OCI-LY3 (cell line): ENCODE results near the gene KRT38.
"Not testable (repeated sequence)": the region's sequence is repeated elsewhere in the genome, so short reads cannot be mapped to it uniquely, and the experiment has no call there.

ENCODE experiments used
- H2AFZ ChIP-seq: fragments of 200-600, 300-600 bp; shearing (Covaris generic); 2 replicates; pipeline ENCODE4 v1.6.0; 2014; ENCODE audit warnings: antibody characterized with exemption, low read depth, low read length
- H3K27ac ChIP-seq: fragments of 200-600, 300-600 bp; sonication (generic); 2 replicates; pipeline ENCODE4 v1.5.1; 2014; ENCODE audit warnings: mild to moderate bottlenecking, low read length, moderate library complexity, mixed read lengths
- H3K27me3 ChIP-seq: fragments of 200-600, 300-600 bp; sonication (generic); 2 replicates; pipeline ENCODE4 v1.6.1; 2014; ENCODE audit warnings: low read depth, low read length, mixed read lengths
- H3K36me3 ChIP-seq: fragments of 200-600, 300-600 bp; sonication (generic); replicated peaks from 2 replicates; pipeline ENCODE3; 2014; ENCODE audit warnings: low read depth, low read length, mixed read lengths
- H3K4me1 ChIP-seq: fragments of 300-600, 200-600 bp; sonication (generic); 2 replicates; pipeline ENCODE4 v1.6.1; 2014; ENCODE audit warnings: low read length, mixed read lengths
- H3K4me2 ChIP-seq: fragments of 200-600, 300-600 bp; sonication (generic); 2 replicates; pipeline ENCODE4 v1.6.1; 2014; ENCODE audit warnings: low read length, mixed read lengths
- H3K4me3 ChIP-seq: fragments of 300-600, 200-600 bp; sonication (generic); 2 replicates; pipeline ENCODE4 v1.5.1; 2014; ENCODE audit warnings: antibody characterized with exemption, mild to moderate bottlenecking, low read length, moderate library complexity
- H3K79me2 ChIP-seq: fragments of 300-600, 200-600 bp; shearing (Covaris generic); 2 replicates; pipeline ENCODE4 v1.6.1; 2014; ENCODE audit warnings: mild to moderate bottlenecking, low read length, mixed read lengths
- H3K9ac ChIP-seq: fragments of 300-600, 200-600 bp; shearing (Covaris generic); 2 replicates; pipeline ENCODE4 v1.6.0; 2014; ENCODE audit warnings: mild to moderate bottlenecking, low read length, moderate library complexity
- H3K9me3 ChIP-seq: fragments of 200-600, 300-600 bp; shearing (Covaris generic); 2 replicates; pipeline ENCODE4 v1.6.1; 2014; ENCODE audit warnings: low read length, mixed read lengths; ENCODE audit not compliant: insufficient read depth
- H4K20me1 ChIP-seq: fragments of 200-600, 300-600 bp; sonication (generic); 2 replicates; pipeline ENCODE4 v1.6.1; 2016; ENCODE audit warnings: low read length, mixed read lengths; ENCODE audit not compliant: insufficient read depth
- EZH2phosphoT487 ChIP-seq: fragments of 200-600 bp; shearing (Covaris generic); IDR thresholded peaks from 2 replicates; pipeline ENCODE4 v1.6.1; 2018; ENCODE audit warnings: antibody characterized with exemption, mixed run types, low read depth
- TF ChIP-seq, protein P1 (sequence below): fragments of 200-600, 300-600 bp; sonication (generic); IDR thresholded peaks from 2 replicates; pipeline ENCODE4 v1.5.1; 2014; ENCODE audit warnings: antibody characterized with exemption, low read length, low read depth

The KRT38 gene

DNA sequence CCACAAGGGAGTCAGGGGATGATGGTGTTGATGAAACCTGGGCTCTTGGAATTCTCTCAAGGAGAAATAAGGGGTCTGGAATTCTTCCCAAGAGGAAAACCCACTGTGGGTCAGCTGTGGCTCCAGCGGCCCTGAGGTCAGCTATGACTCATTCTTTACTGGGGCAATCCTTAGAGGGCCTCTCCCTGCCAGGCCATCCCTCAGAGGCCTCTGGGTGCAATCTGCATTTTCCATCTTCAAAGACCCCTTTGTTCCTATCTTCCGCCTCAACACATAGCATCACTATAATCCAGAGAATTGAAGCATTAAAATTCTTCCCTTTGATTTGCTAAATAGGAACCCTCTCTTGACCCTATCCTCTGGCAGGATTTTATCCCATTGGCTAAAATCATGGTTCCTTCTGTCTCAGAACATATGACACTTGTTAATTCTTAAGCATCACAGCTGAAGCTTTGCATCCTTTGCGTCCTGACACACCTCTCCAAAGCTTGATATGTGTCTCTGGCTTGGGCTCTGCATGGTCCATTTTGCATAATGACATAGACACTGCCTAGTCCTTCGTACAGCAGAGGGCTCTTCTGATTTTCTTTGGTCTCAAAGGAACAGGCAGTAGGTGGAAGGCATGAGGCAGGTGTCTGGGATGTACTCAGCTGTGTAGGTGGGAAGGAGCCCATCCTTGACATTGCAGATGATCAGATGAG, 12.0 kb downstream of the KRT38 start:
- H3K9ac ChIP-seq: no peak overlapping the region
- no peaks in the 10 kb centered on the region for H3K4me1 ChIP-seq
- no peaks in the 10 kb centered on the region for H3K9me3 ChIP-seq
- no peaks in the 10 kb centered on the region for H3K79me2 ChIP-seq
- H3K36me3 ChIP-seq: no peaks in the 10 kb centered on the region
- H3K27me3 ChIP-seq: peaks cover 3% of the 10 kb centered on the region; the same call in 1 of the 2 replicates
- no peak overlapping the region for H3K4me3 ChIP-seq
- H2AFZ ChIP-seq: no peak overlapping the region
- no peak overlapping the region for H3K4me2 ChIP-seq
- TF ChIP-seq, protein P1, sequence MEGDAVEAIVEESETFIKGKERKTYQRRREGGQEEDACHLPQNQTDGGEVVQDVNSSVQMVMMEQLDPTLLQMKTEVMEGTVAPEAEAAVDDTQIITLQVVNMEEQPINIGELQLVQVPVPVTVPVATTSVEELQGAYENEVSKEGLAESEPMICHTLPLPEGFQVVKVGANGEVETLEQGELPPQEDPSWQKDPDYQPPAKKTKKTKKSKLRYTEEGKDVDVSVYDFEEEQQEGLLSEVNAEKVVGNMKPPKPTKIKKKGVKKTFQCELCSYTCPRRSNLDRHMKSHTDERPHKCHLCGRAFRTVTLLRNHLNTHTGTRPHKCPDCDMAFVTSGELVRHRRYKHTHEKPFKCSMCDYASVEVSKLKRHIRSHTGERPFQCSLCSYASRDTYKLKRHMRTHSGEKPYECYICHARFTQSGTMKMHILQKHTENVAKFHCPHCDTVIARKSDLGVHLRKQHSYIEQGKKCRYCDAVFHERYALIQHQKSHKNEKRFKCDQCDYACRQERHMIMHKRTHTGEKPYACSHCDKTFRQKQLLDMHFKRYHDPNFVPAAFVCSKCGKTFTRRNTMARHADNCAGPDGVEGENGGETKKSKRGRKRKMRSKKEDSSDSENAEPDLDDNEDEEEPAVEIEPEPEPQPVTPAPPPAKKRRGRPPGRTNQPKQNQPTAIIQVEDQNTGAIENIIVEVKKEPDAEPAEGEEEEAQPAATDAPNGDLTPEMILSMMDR: no peak
- no peak for TF ChIP-seq EZH2phosphoT487
- H4K20me1 ChIP-seq: no peaks in the 10 kb centered on the region
- no peak overlapping the region for H3K27ac ChIP-seq

DNA sequence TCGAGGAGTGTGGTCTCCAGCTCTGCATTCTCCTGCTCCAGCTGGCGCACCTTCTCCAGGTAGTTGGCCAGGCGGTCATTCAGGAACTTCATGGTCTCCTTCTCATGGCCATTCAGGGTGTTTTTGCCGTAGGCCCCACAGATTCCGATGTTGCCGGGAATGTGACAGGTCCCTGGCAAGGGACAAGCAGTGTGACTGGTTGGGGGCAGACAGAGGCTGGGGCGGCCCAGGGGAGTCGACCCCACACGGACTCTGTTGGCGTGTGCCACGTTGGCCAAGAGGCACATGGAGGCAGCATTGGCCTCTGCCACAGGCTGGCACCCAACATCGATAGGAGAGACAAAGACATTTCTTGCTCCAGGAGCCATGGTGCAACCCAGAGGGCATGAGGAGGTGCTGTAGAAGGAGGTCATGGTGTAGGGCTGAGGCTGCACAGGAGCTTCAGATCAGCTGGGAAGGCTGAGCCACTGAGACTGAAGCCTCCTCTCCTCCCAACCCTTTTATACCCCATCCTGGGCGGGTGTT, 16.6 kb downstream of the KRT38 start, which contains the start of gene KRT37:
TSS of gene KRT37 (minus strand) at position 475 of the 525 bp plus-strand sequence. CDS start at position 413, 62 bp downstream.
- no peak within 1 kb of the TSS for H3K27ac ChIP-seq
- H2AFZ ChIP-seq: no peak within 1 kb of the TSS
- no peaks in the 10 kb centered on the region for H4K20me1 ChIP-seq
- no peak for TF ChIP-seq EZH2phosphoT487
- TF ChIP-seq, protein P1: no peak
- no peaks in the 10 kb centered on the region for H3K27me3 ChIP-seq
- H3K36me3 ChIP-seq: no peaks in the 10 kb centered on the region
- H3K79me2 ChIP-seq: no peaks in the 10 kb centered on the region
- H3K9ac ChIP-seq: no peak within 1 kb of the TSS
- H3K4me1 ChIP-seq: no peaks in the 10 kb centered on the region
- H3K4me2 ChIP-seq: no peak within 1 kb of the TSS
- H3K4me3 ChIP-seq: no peak within 1 kb of the TSS
- H3K9me3 ChIP-seq: no peaks in the 10 kb centered on the region

DNA sequence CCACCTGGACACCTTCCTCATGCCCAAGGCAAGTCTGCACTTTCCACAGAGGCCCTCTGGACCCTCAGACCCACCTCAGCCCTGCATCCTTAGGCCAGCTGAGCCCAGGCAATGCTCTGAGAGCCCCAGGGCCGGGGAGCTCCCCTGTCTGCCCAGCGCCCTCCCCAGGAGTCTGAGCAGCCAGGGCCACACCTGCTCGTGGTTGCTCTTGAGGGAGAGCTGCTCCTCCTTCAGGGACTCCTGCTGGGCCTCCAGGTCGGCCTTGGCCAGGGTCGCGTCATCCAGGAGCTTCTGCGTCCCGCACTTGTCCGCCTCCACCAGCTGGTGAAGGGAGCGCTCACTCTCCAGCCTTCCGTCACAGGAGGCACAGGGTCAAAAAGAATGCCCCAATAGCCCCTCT, 18.2 kb downstream of the KRT38 start:
- H3K4me1 ChIP-seq, H3K27ac ChIP-seq, H3K9me3 ChIP-seq, H3K79me2 ChIP-seq, H3K27me3 ChIP-seq, H2AFZ ChIP-seq, H4K20me1 ChIP-seq, H3K4me2 ChIP-seq, H3K9ac ChIP-seq, H3K36me3 ChIP-seq, H3K4me3 ChIP-seq: not testable (repeated sequence)

DNA sequence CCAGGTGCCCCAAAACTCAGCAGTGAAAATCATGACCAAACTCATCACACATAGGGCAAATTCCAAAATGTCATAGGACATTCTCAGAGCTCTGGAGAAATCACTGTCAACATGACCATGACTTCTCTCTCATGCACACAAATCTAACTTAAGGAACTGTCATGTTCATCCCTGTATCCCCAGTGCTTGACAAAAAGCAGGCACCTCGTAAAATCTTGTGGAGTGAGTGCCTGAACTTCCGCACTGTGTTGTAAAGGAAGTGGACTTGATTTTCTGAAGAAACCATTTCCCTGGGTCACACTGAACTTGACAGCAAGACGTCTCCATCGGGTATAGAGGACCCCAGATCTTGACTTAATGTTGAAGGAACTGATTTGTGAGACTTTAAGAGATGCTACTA, 19.2 kb downstream of the KRT38 start:
- Histone ChIP-seq H3K9ac (no peak overlapping the region), H3K4me1 (no peaks in the 10 kb centered on the region), H3K27ac (no peak overlapping the region), H4K20me1 (no peaks in the 10 kb centered on the region), H3K36me3 (no peaks in the 10 kb centered on the region), H3K9me3 (no peaks in the 10 kb centered on the region), H3K79me2 (no peaks in the 10 kb centered on the region), H2AFZ (no peak overlapping the region), H3K27me3 (no peaks in the 10 kb centered on the region), H3K4me3 (no peak overlapping the region), H3K4me2 (no peak overlapping the region)
- TF ChIP-seq, protein P1: no peak
- TF ChIP-seq EZH2phosphoT487: no peak
